ENCODE results near the gene DYNC2I2. TPM values are rescaled to one million over a fixed set of nuclear protein-coding genes. Genes with fewer than 3 reads are reported as not detected.
A peak's percentile ranks its signal among the peaks of the same experiment; 100 is the strongest.
"Not testable (repeated sequence)": the region's sequence is repeated elsewhere in the genome, so short reads cannot be mapped to it uniquely, and the experiment has no call there.

Gene DYNC2I2
- total RNA-seq, 1 experiment from 2014 or later = 71.1 TPM

- Mint-ChIP-seq H3K4me3 (peak overlapping the region; percentile 83; the same call in 1 of the 2 replicates), H3K27me3 (ENCODE audit: low read depth) (no peaks in the 10 kb centered on the region), H3K4me1 (peaks cover 4% of the 10 kb centered on the region; the same call in 1 of the 2 replicates), H3K27ac (peak overlapping the region; percentile 64; the same call in 1 of the 2 replicates), H3K36me3 (peaks cover 2% of the 10 kb centered on the region), H3K9me3 (no peaks in the 10 kb centered on the region)
- no peak for TF ChIP-seq ZNF425 (CRISPR knock-in tag; conservative IDR thresholded peaks at IDR 0.05)
- TF ChIP-seq GRHL2 (CRISPR knock-in tag; IDR thresholded peaks at IDR 0.05; ENCODE audit: insufficient replicate concordance, severe bottlenecking) = no peak
- no peak for TF ChIP-seq NFE2L1 (CRISPR knock-in tag; IDR thresholded peaks at IDR 0.05)
- no peak for TF ChIP-seq OVOL2 (CRISPR knock-in tag; IDR thresholded peaks at IDR 0.05; ENCODE audit: borderline replicate concordance)
- TF ChIP-seq FOXJ3 (CRISPR knock-in tag; IDR thresholded peaks at IDR 0.05; ENCODE audit: borderline replicate concordance) = no peak
- no peak for TF ChIP-seq RORB (CRISPR knock-in tag; IDR thresholded peaks at IDR 0.05)
- no peak for TF ChIP-seq JAZF1 (CRISPR knock-in tag; IDR thresholded peaks at IDR 0.05)
- no peak for TF ChIP-seq USF1 (CRISPR knock-in tag; IDR thresholded peaks at IDR 0.05)
- TF ChIP-seq TCF7 (CRISPR knock-in tag; IDR thresholded peaks at IDR 0.05; ENCODE audit: low read depth) = no peak
- no peak for TF ChIP-seq E2F5 (CRISPR knock-in tag; IDR thresholded peaks at IDR 0.05)
- TF ChIP-seq ZNF232 (CRISPR knock-in tag; IDR thresholded peaks at IDR 0.05) = no peak
- no peak for TF ChIP-seq IRF2 (CRISPR knock-in tag; IDR thresholded peaks at IDR 0.05; ENCODE audit: borderline replicate concordance, low read depth)
- no peak for TF ChIP-seq SMAD3 (CRISPR knock-in tag; IDR thresholded peaks at IDR 0.05; ENCODE audit: borderline replicate concordance)
- TF ChIP-seq TEAD4 (CRISPR knock-in tag; IDR thresholded peaks at IDR 0.05) = no peak
- ChIA-PET CTCF (interaction anchor here (0.7 to 1.6 kb wide), 5 partner anchors 9 to 117 kb away, joined by 3 to 23 read pairs (median 5); partner anchors contain the start of genes ENDOG and ZDHHC12), POLR2A (interaction anchor here (1.2 to 1.6 kb wide), 2 partner anchors 23 to 66 kb away, joined by 3 to 7 read pairs; partner anchors contain the start of gene ZDHHC12)
- no peak for ATAC-seq
- DNase-seq (ENCODE audit: low spot score) = peak; percentile 11
Measured at GRCh38 chr9:128701227-128701854, 44.7 kb upstream of the DYNC2I2 start.

GRCh38 chr9:128699096-128699795, 42.6 kb upstream of the DYNC2I2 start:
- ChIA-PET POLR2A (interaction anchor here (0.8 to 1.7 kb wide), 3 partner anchors 15 to 119 kb away, joined by 3 to 6 read pairs (median 4); partner anchors contain the start of gene ENDOG), CTCF (interaction anchor here (0.6 to 1.5 kb wide), 3 partner anchors 25 to 1038 kb away, joined by 3 to 4 read pairs (median 3); partner anchors contain the start of gene ZDHHC12)
- H3K4me3 Mint-ChIP-seq; H3K27me3 Mint-ChIP-seq (ENCODE audit: low read depth); DNase-seq (ENCODE audit: low spot score); H3K27ac Mint-ChIP-seq; H3K4me1 Mint-ChIP-seq; ATAC-seq; H3K9me3 Mint-ChIP-seq: not testable (repeated sequence)
- H3K36me3 Mint-ChIP-seq = peaks cover 23% of the 10 kb centered on the region

GRCh38 chr9:128696923-128697707, 40.5 kb upstream of the DYNC2I2 start:
- H3K27ac Mint-ChIP-seq = peak overlapping the region; percentile 91
- ChIA-PET POLR2A (interaction anchor here (0.7 to 1.7 kb wide), 5 partner anchors 8 to 28 kb away, joined by 3 to 5 read pairs (median 4); partner anchors contain the start of gene SET), CTCF (interaction anchor here (0.6 to 1.3 kb wide), 7 partner anchors 14 to 442 kb away, joined by 3 to 5 read pairs (median 3); no protein-coding TSS in a partner anchor)
- DNase-seq (ENCODE audit: low spot score) (no peak), ATAC-seq (peak; percentile 17)
- peaks cover 45% of the 10 kb centered on the region for H3K36me3 Mint-ChIP-seq
- H3K27me3 Mint-ChIP-seq (ENCODE audit: low read depth) = no peaks in the 10 kb centered on the region
- H3K4me3 Mint-ChIP-seq = no peak overlapping the region
- peaks cover 9% of the 10 kb centered on the region; the same call in 1 of the 2 replicates for H3K4me1 Mint-ChIP-seq
- no peaks in the 10 kb centered on the region for H3K9me3 Mint-ChIP-seq
- TF ChIP-seq E2F4 (CRISPR knock-in tag; IDR thresholded peaks at IDR 0.05; ENCODE audit: borderline replicate concordance, low read depth) (no peak), PRRX2 (CRISPR knock-in tag; IDR thresholded peaks at IDR 0.05) (peak; percentile 85), NR2C2 (CRISPR knock-in tag; IDR thresholded peaks at IDR 0.05) (no peak), ZNF121 (CRISPR knock-in tag; IDR thresholded peaks at IDR 0.05) (no peak), SP1 (CRISPR knock-in tag; conservative IDR thresholded peaks at IDR 0.05) (no peak), CTCF (IDR thresholded peaks at IDR 0.05) (no peak)

All from WTC11 (cell line).